ENCODE measurements around the gene MYL9.

- TF ChIP-seq CTCF (conservative IDR thresholded peaks at IDR 0.05; ENCODE audit: low read length) (no peak), EZH2phosphoT487 (IDR thresholded peaks at IDR 0.05; ENCODE audit: borderline replicate concordance) (no peak)
Measured at GRCh38 chr20:36565520-36565919, 24.2 kb downstream of the MYL9 start.

Data from Loucy (cell line).